GM23338 (cell line): ENCODE measurements around the gene GIGYF2. TPM values are rescaled to one million over a fixed set of nuclear protein-coding genes. Genes with fewer than 3 reads are reported as not detected.

Experiments used
- ATAC-seq: fragments of 200-7000 bp; cut with Tn5 transposase; 3 replicates; pipeline ENCODE4 v1.9.1; 2020
- DNase-seq: peaks from one replicate; pipeline ENCODE4 v3.0.0-alpha.2; 2015; ENCODE audit warnings: low spot score
- H2AFZ ChIP-seq: fragments of 200-600 bp; sonication (generic); 2 replicates; pipeline ENCODE4 v1.8.0; 2016; ENCODE audit warnings: antibody characterized with exemption, mild to moderate bottlenecking, moderate library complexity
- H3F3A ChIP-seq: fragments of 200-600 bp; sonication (generic); replicated peaks from 2 replicates; pipeline ENCODE4 v1.8.0; 2017; ENCODE audit warnings: antibody characterized with exemption, mixed run types, low read depth
- H3K27ac ChIP-seq: fragments of 200-600 bp; sonication (generic); 2 replicates; pipeline ENCODE4 v1.6.1; 2016; ENCODE audit warnings: low read depth
- H3K27me3 ChIP-seq: fragments of 200-600 bp; sonication (generic); 2 replicates; pipeline ENCODE4 v1.8.0; 2016; ENCODE audit warnings: mild to moderate bottlenecking, mixed run types, moderate library complexity; ENCODE audit not compliant: insufficient read depth
- H3K36me3 ChIP-seq: fragments of 200-600 bp; sonication (generic); 2 replicates; pipeline ENCODE4 v1.8.0; 2016; ENCODE audit warnings: mild to moderate bottlenecking; ENCODE audit not compliant: insufficient read depth
- H3K4me1 ChIP-seq: fragments of 200-600 bp; sonication (generic); 2 replicates; pipeline ENCODE4 v1.8.0; 2016; ENCODE audit warnings: mild to moderate bottlenecking, moderate library complexity; ENCODE audit not compliant: insufficient read depth
- H3K4me2 ChIP-seq: fragments of 200-600 bp; sonication (generic); 2 replicates; pipeline ENCODE4 v1.7.1; 2017; ENCODE audit warnings: mixed run types
- H3K4me3 ChIP-seq: fragments of 200-600 bp; sonication (generic); 2 replicates; pipeline ENCODE4 v1.6.1; 2016; ENCODE audit warnings: mixed run types
- H3K79me2 ChIP-seq: fragments of 200-600 bp; sonication (generic); replicated peaks from 2 replicates; pipeline ENCODE4 v1.8.0; 2017; ENCODE audit warnings: mild to moderate bottlenecking; ENCODE audit not compliant: insufficient read depth
- H3K9me2 ChIP-seq: fragments of 200-600 bp; sonication (generic); 2 replicates; pipeline ENCODE4 v1.8.0; 2017; ENCODE audit not compliant: insufficient read depth
- H4K20me1 ChIP-seq: fragments of 200-600 bp; sonication (generic); replicated peaks from 2 replicates; pipeline ENCODE4 v1.8.0; 2017; ENCODE audit warnings: mild to moderate bottlenecking; ENCODE audit not compliant: insufficient read depth
- H3K27ac Mint-ChIP-seq: 2 replicates; pipeline ENCODE4 v1.8.0; 2020; ENCODE audit warnings: inconsistent platforms, mild to moderate bottlenecking, moderate library complexity, mixed read lengths
- H3K27me3 Mint-ChIP-seq: 3 replicates; pipeline ENCODE4 v1.8.0; 2022; ENCODE audit warnings: low read depth, mild to moderate bottlenecking, moderate library complexity, mixed read lengths, inconsistent platforms; ENCODE audit not compliant: insufficient read depth, poor library complexity
- H3K36me3 Mint-ChIP-seq: 3 replicates; pipeline ENCODE4 v1.8.0; 2021; ENCODE audit warnings: low read depth, mild to moderate bottlenecking, inconsistent platforms, moderate library complexity, mixed read lengths
- H3K4me1 Mint-ChIP-seq: 3 replicates; pipeline ENCODE4 v1.8.0; 2020; ENCODE audit warnings: mild to moderate bottlenecking, inconsistent platforms, mixed read lengths
- H3K4me3 Mint-ChIP-seq: 3 replicates; pipeline ENCODE4 v1.8.0; 2021; ENCODE audit warnings: moderate library complexity, mild to moderate bottlenecking, inconsistent platforms, mixed read lengths
- H3K9me3 Mint-ChIP-seq: 3 replicates; pipeline ENCODE4 v1.8.0; 2020; ENCODE audit warnings: moderate library complexity, mild to moderate bottlenecking, inconsistent platforms, mixed read lengths
- CREB1 ChIP-seq: fragments of 250-450 bp; sonication (Bioruptor Pico); IDR thresholded peaks from 2 replicates; pipeline ENCODE4 v1.5.0; 2020; ENCODE audit warnings: low read depth, mild to moderate bottlenecking, moderate library complexity
- EZH2 ChIP-seq: fragments of 200-600 bp; sonication (generic); IDR thresholded peaks from one replicate; pipeline ENCODE4 v1.8.0; 2017; ENCODE audit warnings: antibody characterized with exemption, mild to moderate bottlenecking, low read depth; ENCODE audit not compliant: unreplicated experiment
- EZH2phosphoT487 ChIP-seq: fragments of 200-600 bp; sonication (generic); IDR thresholded peaks from one replicate; pipeline ENCODE4 v1.8.1; 2018; ENCODE audit warnings: antibody characterized with exemption; ENCODE audit not compliant: unreplicated experiment
- NANOG ChIP-seq: IDR thresholded peaks from 2 replicates; pipeline ENCODE4 v1.6.1; 2016; ENCODE audit warnings: antibody characterized with exemption, borderline replicate concordance
- POLR2AphosphoS5 ChIP-seq: IDR thresholded peaks from 2 replicates; pipeline ENCODE4 v1.6.1; 2016; ENCODE audit warnings: antibody characterized with exemption, low read depth
- STAT1 ChIP-seq: IDR thresholded peaks from one replicate; pipeline ENCODE4 v1.6.1; 2016; ENCODE audit warnings: antibody characterized with exemption; ENCODE audit not compliant: unreplicated experiment
- ZNF114 ChIP-seq: fragments of 250-450 bp; sonication (Bioruptor Pico); IDR thresholded peaks from 2 replicates; pipeline ENCODE4 v1.5.0; 2020; ENCODE audit warnings: mild to moderate bottlenecking, moderate library complexity
- ZNF462 ChIP-seq: fragments of 250-450 bp; sonication (Bioruptor Pico); IDR thresholded peaks from 2 replicates; pipeline ENCODE4 v1.5.0; 2020; ENCODE audit warnings: mild to moderate bottlenecking, moderate library complexity
- polyA plus RNA-seq: library from polyadenylated mRNA; unstranded; fragments of >200 nt; fragmentation: Nextera tagmentation; extraction: Ambion mirVana; gene quantifications from 2 replicates; pipeline ENCODE4 v1.2.1, GENCODE V29; 2016
- total RNA-seq: library from RNA; depleted of rRNA; stranded (reverse); fragments of >200 nt; shearing (Covaris generic); gene quantifications from 2 replicates; pipeline ENCODE4 v1.2.3, GENCODE V29; 2014
- TF ChIP-seq, protein P1 (sequence below): IDR thresholded peaks from 2 replicates; pipeline ENCODE4 v1.6.1; 2016; ENCODE audit warnings: antibody characterized with exemption
- TF ChIP-seq, protein P2 (sequence below), 2 experiments: fragments of 200-600 bp in 1 of 2; sonication (generic) in 1 of 2; conservative IDR thresholded peaks; 2 replicates each; pipeline versions ENCODE4 v1.5.1 to v1.6.1; 2016 to 2017; ENCODE audit warnings: antibody characterized with exemption in 2 of 2, low read depth in 2 of 2, mild to moderate bottlenecking in 2 of 2, moderate library complexity in 1 of 2

Gene GIGYF2
- total and polyA plus RNA-seq, 2 experiments from 2014 or later = 48.9 to 104 TPM

- no peak for ATAC-seq
- peaks cover 67% of the 10 kb centered on the region for H3K36me3 Mint-ChIP-seq
- no peak overlapping the region for H3K27ac ChIP-seq
- H3K79me2 ChIP-seq = no peaks in the 10 kb centered on the region
- no peak overlapping the region for H3K4me3 Mint-ChIP-seq
- no peaks in the 10 kb centered on the region for H3K9me2 ChIP-seq
- H3K4me1 ChIP-seq = peaks cover 13% of the 10 kb centered on the region
- no peaks in the 10 kb centered on the region for H3F3A ChIP-seq
- H3K36me3 ChIP-seq = peaks cover 13% of the 10 kb centered on the region
- H3K4me3 ChIP-seq = no peak overlapping the region
- H3K4me2 ChIP-seq = no peak overlapping the region
- no peak overlapping the region; the same call in 1 of the 2 replicates for H3K27ac Mint-ChIP-seq
- H3K9me3 Mint-ChIP-seq = no peaks in the 10 kb centered on the region; the same call in 2 of the 3 replicates
- H3K4me1 Mint-ChIP-seq = peaks cover 20% of the 10 kb centered on the region
- no peaks in the 10 kb centered on the region for H3K27me3 ChIP-seq
- TF ChIP-seq, protein P1, sequence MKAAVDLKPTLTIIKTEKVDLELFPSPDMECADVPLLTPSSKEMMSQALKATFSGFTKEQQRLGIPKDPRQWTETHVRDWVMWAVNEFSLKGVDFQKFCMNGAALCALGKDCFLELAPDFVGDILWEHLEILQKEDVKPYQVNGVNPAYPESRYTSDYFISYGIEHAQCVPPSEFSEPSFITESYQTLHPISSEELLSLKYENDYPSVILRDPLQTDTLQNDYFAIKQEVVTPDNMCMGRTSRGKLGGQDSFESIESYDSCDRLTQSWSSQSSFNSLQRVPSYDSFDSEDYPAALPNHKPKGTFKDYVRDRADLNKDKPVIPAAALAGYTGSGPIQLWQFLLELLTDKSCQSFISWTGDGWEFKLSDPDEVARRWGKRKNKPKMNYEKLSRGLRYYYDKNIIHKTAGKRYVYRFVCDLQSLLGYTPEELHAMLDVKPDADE = no peak
- TF ChIP-seq POLR2AphosphoS5 (no peak), NANOG (no peak), ZNF462 (CRISPR knock-in tag) (no peak), STAT1 (no peak), ZNF114 (CRISPR knock-in tag) (no peak), EZH2 (no peak), CREB1 (CRISPR knock-in tag) (no peak), EZH2phosphoT487 (no peak)
- TF ChIP-seq, protein P2, sequence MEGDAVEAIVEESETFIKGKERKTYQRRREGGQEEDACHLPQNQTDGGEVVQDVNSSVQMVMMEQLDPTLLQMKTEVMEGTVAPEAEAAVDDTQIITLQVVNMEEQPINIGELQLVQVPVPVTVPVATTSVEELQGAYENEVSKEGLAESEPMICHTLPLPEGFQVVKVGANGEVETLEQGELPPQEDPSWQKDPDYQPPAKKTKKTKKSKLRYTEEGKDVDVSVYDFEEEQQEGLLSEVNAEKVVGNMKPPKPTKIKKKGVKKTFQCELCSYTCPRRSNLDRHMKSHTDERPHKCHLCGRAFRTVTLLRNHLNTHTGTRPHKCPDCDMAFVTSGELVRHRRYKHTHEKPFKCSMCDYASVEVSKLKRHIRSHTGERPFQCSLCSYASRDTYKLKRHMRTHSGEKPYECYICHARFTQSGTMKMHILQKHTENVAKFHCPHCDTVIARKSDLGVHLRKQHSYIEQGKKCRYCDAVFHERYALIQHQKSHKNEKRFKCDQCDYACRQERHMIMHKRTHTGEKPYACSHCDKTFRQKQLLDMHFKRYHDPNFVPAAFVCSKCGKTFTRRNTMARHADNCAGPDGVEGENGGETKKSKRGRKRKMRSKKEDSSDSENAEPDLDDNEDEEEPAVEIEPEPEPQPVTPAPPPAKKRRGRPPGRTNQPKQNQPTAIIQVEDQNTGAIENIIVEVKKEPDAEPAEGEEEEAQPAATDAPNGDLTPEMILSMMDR (conservative IDR thresholded peaks at IDR 0.05; ENCODE audit: low read depth in 2 of 2) = no peak
- no peaks in the 10 kb centered on the region for H3K27me3 Mint-ChIP-seq
- no peak for DNase-seq
- peaks cover 11% of the 10 kb centered on the region; the same call in 1 of the 2 replicates for H4K20me1 ChIP-seq
- H2AFZ ChIP-seq = no peak overlapping the region
Observed at GRCh38 chr2:232816657-232817056, 119.5 kb downstream of the GIGYF2 start.
